Ureter (tissue), 1 donor: ENCODE measurements around the gene ISG20. TPM values are rescaled to one million over a fixed set of nuclear protein-coding genes. Genes with fewer than 3 reads are reported as not detected.
"Not testable (repeated sequence)": the region's sequence is repeated elsewhere in the genome, so short reads cannot be mapped to it uniquely, and the experiment has no call there.

Experiments
- DNase-seq: peaks from one replicate; pipeline ENCODE4 v3.0.0-alpha.2; 2020; ENCODE audit warnings: low spot score
- total RNA-seq: library from RNA; stranded (reverse); gene quantifications from one replicate; pipeline ENCODE4 v1.2.4, GENCODE V29; 2023
- donor health status: DM: yes; HTN: yes; CAD: no.

Gene ISG20
- total RNA-seq, 1 donor from 2014 or later, result 14.2 TPM

DNA sequence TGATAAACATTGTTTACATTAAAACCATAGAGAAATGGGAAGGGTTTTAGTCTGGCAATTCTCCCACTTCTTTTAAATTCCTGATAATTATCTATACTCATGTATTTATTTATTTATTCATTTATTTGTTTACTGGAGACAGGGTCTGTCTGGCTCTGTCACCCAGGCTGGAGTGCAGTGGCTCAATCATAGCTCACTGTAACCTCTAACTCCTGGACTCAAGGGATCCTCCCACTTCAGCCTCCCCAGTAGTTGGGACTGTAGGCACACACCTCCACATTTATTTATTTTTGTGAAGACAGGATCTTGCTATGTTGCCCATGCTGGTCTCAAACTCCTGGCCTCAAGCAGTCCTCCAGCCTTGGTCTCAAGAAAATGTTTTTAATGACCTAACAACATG, 20.1 kb upstream of the ISG20 start:
- no peak for DNase-seq

DNA sequence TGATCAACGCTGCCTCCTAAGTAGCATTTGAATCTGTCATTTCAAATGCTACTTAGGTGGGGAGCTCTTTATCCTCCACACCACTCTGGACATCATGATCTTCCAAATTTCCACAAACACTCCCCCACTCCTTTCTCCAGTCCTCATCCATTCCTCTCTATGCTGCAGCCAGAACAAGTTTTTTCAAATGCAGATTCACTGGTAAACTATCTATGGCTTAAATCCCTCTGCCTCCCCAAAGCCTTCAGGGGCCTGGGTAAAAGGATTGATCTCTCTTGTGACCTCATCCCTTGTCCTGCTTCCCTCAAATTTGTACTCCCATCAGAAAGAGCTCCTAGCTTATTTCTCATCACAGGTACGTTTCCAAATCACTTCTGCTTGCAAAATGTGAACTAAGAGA, 19.0 kb upstream of the ISG20 start:
- DNase-seq, result no peak

DNA sequence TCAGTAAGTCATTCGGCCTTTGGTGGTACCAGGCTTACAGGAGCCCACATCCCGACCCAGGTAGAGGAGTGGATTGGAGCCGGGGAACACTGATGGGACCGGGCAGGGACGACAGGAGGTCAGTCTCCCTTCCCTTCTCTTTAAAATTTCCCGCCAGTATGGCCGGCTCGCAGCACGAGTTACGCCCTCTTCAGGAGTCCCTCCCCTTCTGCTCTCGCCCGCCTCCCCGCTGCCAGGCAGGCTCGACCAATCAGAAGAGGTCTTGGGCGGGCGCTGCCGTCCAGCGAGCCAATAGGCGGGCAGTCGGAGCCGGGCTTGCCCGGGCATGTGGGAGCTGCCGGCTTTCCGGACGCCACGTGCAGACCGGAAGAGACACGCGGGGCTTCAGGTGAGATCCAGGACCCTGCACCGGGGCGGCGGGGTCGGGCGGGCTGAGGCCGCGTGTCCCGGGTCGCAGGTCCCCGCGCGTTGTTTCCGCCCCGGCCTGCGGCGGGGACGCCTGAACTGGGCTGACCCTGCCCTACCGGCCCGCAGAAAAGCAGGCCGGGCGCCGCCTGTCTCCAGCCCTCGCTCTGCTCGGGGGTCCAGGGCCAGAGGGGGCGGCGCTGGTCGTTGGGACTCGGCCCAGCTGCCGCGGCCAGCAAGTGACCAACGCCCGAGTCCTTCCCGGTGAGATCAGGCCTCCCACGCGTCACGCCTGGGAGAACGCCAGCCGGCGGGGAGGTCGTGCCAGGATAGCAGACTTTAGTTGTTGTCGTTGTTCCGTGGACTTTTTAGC, 17.6 kb upstream of the ISG20 start, which contains the start of gene AEN:
AEN (plus strand) TSS at position 346 of the 778 bp plus-strand sequence. CDS start 4,870 bp downstream, outside the sequence.
- DNase-seq, result peak; percentile 97

DNA sequence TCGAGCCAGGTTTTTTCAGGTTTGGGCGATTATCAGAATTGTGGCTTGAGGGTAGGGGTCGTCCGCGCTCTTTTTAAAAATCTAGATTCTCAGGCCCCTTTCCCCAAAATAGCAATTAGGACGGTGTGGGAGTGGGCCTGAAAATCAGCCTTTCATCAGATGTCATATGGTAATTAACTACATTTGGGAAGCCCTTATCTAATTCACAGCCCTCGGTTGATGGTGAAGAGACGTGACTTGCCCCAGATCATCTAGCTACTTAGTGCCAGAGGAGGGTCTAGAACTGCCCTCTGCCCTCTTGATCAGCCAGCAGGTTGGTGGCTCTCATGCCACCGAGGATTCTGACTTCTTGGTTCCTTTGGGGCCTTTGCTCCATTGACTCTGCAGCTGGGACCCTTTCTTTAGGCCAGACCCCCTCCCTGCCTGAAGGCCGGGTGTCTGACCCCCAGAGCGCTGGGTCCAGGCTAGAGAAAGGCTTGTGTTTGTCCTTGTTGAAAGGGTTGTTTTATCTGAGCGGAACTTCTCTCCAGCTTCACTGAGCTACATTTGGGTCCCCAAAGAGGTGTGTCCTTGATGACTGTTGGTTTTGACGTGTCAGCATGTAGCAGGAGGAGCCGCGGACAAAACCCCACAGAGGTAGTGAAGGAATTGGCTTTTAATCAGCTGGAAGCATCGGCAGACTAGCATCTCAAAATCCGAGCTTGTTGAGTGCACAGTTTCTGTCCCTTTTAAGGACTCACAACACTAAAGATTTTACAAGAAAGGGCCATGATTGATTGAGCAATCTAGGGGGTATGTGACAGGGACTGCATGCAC, 16.8 kb upstream of the ISG20 start:
- no peak for DNase-seq

DNA sequence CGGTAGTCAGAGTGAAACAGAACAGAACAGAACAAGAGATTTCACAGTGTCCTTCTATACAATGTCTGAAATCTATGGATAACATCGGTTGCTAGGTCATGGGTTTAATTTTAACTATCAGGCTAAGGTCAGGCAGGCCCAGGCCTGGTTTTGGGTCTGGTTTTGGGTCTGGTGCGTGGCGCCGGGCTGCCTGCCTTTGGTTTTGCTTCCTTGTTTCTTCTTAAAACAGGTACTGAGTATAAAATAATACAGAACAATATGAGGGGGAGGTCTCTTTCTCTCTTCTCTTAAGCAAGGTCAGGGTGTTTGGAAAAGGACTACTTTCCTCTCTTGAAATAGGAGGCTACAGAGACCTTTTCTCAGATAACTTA, 16.2 kb upstream of the ISG20 start:
- DNase-seq, result no peak

DNA sequence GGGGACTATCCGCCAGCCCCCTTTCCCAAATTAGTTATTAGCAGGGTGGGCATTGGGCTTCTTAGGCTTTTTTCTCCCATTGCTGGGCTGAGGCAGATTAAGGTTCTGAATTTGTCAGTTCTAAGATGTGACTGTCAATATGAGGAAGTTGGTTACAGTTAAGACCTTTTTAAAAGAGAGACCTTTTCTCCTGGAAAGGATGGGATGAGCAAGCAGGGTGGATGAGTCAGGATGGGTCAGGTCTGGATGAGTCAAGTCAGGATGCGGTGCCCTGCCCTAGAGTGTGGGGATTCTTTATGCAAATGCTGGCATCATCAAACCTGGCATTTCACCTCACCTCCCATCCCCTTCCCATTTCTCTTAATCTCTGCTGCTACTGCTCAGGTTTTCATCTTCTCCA, 15.8 kb upstream of the ISG20 start:
- DNase-seq, result no peak

DNA sequence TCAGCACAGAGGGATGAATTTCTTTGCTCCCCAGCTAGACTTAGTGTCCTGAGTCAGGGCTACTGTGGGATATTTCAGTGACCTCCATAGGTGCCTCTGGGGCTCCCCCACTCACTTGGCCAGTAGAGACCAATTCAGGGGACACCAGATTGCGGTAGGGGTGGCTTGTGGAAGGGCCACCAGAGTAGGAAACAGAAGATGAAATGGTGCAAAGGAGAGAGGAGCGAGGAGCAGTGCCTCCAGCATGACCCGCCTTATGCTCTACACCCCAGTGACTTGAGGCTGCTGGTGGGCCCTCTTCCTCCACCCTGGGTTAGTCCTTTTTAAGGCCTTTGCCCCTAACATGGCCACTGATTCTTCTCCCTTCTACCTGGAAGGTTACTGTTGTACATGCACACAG, 15.2 kb upstream of the ISG20 start:
- no peak for DNase-seq

DNA sequence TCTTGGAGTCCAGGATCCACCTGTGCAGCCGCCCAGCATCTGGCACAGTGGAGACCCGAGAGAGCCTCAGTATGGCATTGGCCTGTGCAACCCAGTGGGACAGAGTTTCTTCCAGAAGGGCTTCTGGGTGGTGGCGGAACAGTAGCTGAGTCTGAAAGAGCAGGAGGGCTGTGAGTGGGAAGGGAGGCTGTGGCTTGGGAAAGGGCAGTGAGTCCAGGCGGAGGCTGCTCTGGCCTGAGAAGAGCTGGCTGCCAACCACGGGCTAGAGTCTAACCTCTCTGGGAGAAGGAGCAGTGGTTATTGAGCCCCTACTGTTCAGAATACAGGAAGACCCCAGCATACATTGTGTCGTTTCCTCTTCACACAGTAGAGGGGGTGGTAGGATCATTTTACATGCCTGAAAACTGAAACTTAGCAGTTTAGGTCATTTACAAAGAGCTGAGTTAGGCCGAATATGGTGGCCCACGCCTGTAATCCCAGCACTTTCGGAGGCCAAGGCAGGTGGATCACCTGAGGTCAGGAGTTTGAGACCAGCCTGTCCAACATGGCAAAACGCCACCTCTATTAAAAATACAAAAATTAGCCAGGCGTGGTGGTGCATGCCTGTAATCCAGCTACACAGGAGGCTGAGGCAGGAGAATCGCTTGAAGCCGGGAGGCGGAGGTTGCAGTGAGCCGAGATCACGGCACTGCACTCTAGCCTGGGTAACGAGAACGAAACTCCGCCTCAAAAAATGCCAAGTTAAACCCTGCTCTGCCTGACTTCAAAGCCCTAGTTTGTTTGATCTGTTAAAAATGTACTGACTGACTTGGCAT, 14.5 kb upstream of the ISG20 start:
- DNase-seq, result no peak

DNA sequence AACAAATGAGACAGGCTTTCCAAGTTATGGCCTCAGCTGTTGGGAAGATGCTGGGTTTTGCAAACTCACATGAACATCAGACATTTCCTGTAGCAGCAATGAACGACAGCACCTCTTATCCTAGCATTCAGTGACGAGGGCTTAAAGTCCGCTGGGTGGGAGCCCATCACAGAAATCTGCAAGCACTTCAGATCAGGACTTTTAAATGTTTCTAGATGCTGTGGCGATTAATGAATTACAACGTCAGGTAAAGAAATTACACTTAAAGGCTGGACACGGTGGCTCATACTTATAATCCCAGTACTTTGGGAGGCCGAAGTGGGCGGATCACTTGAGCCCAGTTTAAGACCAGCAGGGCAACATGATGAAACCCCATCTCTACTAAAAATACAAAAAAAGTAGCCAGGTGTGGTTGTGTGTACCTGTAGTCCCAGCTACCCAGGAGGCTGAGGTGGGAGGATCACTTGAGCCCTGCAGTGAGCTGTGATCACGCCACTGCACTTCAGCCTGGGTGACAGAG, 13.8 kb upstream of the ISG20 start:
- DNase-seq, result no peak

DNA sequence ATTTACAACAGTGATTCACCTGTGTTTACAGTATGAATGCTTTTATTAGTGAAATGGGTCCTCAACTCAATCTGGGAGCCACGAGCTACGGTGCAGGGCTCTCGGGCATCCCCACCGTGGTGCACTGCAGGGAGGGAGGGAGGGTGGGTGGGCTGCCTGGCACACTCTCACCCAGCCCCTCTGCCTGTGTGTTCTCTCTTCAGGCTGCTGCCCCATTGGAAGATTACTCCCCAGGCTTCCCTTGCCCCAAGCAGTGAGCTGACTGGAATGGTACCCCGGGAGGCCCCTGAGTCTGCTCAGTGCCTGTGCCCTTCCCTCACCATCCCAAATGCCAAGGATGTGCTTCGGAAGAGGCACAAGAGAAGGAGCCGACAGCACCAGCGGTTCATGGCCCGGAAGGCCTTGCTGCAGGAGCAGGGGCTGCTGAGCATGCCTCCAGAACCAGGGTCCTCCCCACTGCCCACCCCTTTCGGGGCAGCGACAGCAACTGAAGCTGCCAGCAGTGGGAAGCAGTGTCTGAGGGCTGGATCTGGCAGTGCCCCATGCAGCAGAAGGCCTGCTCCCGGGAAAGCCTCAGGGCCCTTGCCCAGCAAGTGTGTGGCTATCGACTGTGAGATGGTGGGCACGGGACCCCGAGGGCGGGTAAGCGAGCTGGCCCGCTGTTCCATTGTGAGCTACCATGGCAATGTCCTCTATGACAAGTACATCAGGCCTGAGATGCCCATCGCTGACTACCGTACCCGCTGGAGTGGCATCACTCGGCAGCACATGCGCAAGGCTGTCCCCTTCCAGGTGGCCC, 12.7 kb upstream of the ISG20 start:
- DNase-seq, result no peak

DNA sequence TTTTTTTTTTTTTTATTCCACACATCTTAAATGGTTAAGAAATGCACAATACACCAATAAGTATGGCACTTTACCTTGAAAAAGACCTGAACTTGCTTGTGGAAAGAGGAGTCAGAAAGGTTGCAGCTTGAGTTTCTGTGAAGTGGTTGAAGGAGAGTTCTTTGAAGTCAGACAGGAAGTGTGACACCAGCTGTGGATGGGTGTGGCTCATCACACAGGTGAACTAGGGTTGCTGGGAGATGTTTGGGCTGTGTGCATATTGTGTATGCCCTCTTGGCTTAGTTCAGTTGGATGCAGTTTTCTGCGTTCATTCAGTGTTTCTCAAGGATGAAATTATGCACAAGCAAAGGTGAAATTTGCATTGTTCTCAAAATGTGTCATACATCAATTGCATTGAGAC, 11.4 kb upstream of the ISG20 start:
- DNase-seq, result no peak

DNA sequence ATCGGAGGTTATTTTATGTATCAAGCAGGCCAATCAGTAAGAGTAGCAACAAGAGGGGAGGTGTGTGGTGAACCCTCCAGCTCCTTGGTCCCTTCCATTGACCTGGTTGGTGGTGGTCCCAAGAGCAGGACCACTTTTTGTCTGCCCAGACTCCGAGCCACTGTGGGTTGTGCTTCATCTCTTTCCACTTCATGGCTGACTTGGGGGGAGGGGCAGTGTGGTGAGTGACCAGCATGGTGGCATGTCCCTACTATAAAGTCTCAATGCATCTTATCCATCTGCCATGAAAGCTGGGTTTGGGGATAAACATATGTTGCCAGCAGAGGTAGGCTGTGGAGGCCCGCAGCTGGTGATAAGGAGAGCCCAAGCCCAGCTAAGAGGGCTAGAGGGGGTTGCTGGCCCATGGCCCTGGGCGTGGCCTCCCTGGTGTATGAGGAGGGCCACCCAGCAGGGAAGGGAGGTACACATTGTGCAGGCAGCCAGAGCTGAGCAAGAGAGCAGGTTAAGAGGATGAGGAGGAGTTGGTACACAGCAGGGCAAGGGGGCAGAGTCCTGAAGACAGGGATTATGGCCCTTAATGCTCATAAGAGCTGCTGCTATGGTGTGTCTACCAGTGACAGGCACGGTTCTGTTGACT, 10.7 kb upstream of the ISG20 start:
- DNase-seq, result no peak

DNA sequence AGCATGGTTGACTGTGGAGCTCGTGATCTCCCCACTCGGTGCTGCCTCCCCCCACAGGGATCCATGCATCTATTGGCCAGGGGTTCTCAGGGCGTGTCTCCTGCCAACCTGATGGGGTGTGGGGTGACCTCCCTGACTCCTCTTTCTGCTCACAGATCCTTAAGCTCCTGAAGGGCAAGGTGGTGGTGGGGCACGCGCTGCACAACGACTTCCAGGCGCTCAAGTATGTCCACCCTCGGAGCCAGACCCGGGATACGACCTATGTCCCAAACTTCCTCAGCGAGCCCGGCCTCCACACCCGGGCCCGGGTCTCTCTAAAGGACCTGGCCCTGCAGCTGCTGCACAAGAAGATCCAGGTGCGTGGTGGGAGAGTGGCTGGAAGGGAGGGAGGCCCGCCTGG, 9.7 kb upstream of the ISG20 start:
- DNase-seq, result no peak

DNA sequence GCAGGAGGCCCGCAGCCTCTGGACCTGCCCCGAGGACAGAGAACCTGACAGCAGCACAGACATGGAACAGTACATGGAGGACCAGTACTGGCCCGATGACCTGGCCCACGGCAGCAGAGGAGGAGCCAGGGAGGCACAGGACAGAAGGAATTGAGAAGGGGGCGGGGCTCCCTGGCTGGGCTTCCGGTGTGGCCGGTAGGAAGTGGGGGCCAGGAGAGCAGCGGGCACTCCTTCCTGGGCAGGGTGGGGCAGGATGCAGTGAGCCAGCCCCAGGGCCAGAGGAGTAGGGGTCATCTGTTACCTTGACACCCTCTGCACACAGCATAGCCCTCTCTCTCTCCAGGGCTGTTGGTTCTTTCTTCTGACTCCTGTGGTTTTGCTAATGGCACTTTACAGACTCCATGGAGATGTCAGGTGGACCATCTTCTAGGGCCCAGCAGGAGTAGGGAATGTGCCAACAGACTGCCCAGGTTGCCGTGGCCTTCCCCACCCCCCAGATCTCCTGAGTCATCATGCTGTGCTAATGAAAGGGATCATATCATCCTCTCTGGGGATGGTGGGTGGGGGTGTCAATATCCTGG, 8.6 kb upstream of the ISG20 start:
- DNase-seq, result no peak

DNA sequence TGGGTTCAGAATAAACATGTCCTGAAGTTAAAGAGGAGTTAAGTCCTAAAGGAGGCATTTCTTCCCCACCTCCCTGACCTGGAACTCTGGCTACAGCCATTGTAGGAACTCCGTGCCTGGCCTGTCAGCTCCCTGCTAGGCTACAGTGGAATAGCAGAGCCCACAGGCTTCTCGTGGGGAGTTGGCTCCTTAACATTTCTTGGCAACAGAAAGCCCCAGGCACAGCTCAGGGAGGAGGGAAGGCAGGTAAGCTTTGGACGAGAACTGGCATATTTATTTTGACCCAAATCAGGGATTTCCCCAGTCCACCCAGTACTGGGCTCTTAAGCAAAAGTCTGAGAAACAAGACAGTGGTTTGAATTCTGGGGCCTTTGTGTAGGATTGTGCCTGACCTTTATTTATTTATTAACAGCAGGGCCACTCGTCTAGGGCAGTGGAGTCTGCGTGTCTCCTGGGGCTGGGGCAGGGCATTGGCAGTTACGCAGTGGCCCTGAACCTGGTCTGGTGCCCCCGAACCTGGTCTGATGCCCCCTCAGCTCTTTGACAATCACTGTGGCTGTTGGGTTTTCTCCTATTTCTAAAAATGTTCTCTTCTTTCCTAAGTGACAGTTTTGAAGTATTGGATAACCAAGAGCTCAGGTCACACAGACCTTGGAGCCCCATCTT, 7.9 kb upstream of the ISG20 start:
- no peak for DNase-seq

DNA sequence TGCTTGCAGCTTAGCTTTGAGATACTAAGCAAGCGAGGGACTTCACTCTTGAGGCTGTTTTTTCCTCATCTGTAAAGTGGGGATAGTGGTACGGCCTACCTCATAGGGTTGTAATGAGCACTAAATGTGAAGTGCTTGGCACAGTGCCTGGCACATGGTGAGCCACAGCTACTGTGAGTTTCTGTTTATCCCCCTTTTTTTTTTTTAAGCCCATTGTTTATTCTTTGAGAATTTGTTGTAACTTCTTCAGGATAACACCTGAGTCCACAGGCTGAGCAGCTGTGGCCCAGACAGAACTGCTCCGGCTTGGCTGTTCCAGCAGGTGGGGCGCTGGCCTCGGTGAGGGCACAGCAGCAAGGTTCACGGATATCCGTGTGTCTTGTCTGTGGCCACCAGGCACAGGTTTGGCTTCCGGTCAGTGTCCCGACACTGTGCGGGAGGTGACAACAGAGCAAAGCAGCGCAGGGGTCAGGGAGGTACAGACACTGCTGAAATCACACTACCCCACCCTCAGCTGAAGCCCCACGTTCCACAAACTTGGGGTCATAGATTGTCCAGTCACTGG, 7.3 kb upstream of the ISG20 start:
- DNase-seq, result no peak

DNA sequence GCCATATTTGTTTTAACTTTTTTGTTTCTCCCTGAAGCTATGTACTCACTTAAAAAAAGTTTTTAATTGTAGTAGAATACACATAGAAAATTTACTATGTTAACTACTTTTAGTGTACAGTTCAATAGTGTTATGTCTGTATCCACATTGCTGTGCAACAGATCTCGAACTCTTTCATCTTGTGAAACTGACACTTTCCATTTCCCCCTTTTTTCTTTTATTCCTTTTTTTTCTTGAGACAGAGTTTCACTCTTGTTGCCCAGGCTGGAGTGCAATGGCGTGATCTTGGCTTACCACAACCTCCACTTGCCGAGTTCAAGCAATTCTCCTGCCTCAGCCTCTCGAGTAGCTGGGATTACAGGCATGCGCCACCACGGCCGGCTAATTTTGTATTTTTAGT, 6.0 kb upstream of the ISG20 start:
- DNase-seq, result not testable (repeated sequence)

DNA sequence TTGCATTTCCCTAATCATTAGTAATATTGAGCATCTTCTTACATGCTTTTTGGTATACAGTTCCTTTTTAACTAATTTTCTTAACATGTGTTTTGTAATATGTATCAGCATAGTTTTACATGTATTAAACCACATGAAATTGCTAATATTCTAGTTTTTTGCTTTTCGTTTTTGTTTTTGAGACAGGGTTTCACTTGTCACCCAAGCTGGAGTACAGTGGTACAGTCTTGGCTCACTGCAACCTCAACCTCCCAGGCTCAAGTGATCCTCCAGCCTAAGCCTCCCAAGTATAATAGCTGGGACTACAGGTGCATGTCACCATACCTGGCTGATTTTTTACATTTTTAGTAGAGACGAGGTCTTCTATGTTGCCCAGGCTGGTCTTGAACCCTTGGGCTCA, 4.4 kb upstream of the ISG20 start:
- no peak for DNase-seq

DNA sequence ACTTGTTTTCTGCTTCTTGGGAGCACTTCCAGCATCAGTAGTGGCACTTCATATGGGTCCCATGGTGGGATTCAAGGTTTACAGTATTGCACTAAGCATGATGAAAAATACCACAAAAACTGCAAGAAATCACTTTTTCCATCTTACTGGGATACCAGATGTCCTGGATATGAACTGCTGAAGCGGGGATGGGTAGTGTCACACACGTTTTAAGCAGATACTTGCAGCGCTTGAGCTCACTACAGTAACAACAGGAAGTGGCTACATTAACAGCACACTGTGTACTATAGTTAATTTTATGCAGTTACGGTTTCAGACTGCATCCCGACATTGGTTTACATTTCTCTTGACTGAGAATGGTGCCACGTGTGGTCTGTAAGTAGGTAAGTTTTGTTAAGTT, 3.5 kb upstream of the ISG20 start:
- DNase-seq, result no peak

DNA sequence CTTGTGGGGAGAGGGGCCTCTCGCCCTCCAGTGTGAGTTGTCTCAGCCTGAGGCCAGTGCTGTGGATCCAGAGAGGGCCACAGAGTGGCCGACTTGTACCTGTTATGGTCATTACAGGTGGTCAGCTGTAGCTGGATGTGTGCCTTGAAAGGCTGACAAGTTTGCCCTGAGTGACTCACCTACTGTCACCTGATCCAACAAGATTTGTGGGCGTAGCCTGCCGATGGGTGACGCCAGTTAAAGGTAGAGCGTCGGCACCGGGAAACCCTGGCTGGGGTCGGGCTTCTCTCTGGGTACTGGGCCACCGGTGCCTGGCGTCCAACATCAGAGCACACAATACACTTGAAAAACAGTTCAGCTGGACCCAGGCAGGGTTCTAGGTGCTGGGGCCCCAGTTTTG, 2.8 kb upstream of the ISG20 start:
- DNase-seq, result peak; percentile 65
